Upper lobe of left lung (tissue), 6 donors: Measurements from ENCODE around the gene ITGB7. TPM values are rescaled to one million over a fixed set of nuclear protein-coding genes. Genes with fewer than 3 reads are reported as not detected.

Source experiments
- ATAC-seq, 2 donors: fragments of 200-7000 bp; cut with Tn5 transposase; one replicate each; pipeline ENCODE4 v1.9.1; 2022; ENCODE audit warnings: mild to moderate bottlenecking in 2 of 2, moderate library complexity in 2 of 2; ENCODE audit not compliant: low FRiP score in 2 of 2
- DNase-seq, 2 donors: peaks; one replicate each; pipeline ENCODE4 v3.0.0-alpha.2; 2019 to 2020
- H3K27ac ChIP-seq, 4 donors: fragments of 200-600 bp; sonication (generic); one replicate each; pipeline ENCODE4 v1.5.1; 2016 to 2019
- H3K27me3 ChIP-seq, 4 donors: fragments of 200-600 bp; sonication (generic); one replicate each; pipeline ENCODE4 v1.5.1; 2017 to 2019
- H3K36me3 ChIP-seq, 4 donors: fragments of 200-600 bp; sonication (generic); one replicate each; pipeline ENCODE4 v1.5.1; 2016 to 2019
- H3K4me1 ChIP-seq, 4 donors: fragments of 200-600 bp; sonication (generic); one replicate each; pipeline ENCODE4 v1.5.1; 2018 to 2019
- H3K4me3 ChIP-seq, 4 donors: fragments of 200-600 bp; sonication (generic); one replicate each; pipeline ENCODE4 v1.5.1; 2017 to 2019; ENCODE audit warnings: mild to moderate bottlenecking in 2 of 4, moderate library complexity in 1 of 4
- H3K9me3 ChIP-seq, 4 donors: fragments of 200-600 bp; sonication (generic); one replicate each; pipeline ENCODE4 v1.5.1; 2018 to 2019
- CTCF ChIP-seq, 6 experiments: fragments of 450-650 bp in 4 of 6; fragments of 200-600 bp in 2 of 6; sonication (generic) in 2 of 6; IDR thresholded peaks; one replicate each; pipeline ENCODE4 v1.5.1; 2016 to 2019; ENCODE audit warnings: antibody characterized with exemption in 6 of 6
- EP300 ChIP-seq, 4 donors: sonication (generic); formaldehyde crosslinking; IDR thresholded peaks; one replicate each; pipeline ENCODE4 v1.5.1; 2017; ENCODE audit warnings: antibody characterized with exemption in 4 of 4, control low read depth in 2 of 4
- POLR2A ChIP-seq, 4 donors: fragments of 450-650 bp; IDR thresholded peaks; one replicate each; pipeline ENCODE4 v1.5.1; 2016 to 2017; ENCODE audit warnings: antibody characterized with exemption in 4 of 4, mild to moderate bottlenecking in 2 of 4
- POLR2AphosphoS5 ChIP-seq, 2 donors: sonication (generic); formaldehyde crosslinking; IDR thresholded peaks; one replicate each; pipeline ENCODE4 v1.5.1; 2017; ENCODE audit warnings: antibody characterized with exemption in 2 of 2
- WGBS, 2 donors: methylation state at CpG; one replicate each; pipeline ENCODE4 v1.1.5; 2017 to 2018; 5-methylcytosine and 5-hydroxymethylcytosine counted together
- total RNA-seq, 6 donors: library from RNA; depleted of rRNA in 4 of 6; stranded (reverse); fragments of >200 nt in 4 of 6; gene quantifications; one replicate each; pipeline versions ENCODE4 v1.1.0 to v1.2.1, GENCODE V29; 2016 to 2021
- donor health status: DM: no; HTN: no; CAD: no; lungs with moderate emphysema.
- donor health status: DM: no; HTN: yes; CAD: no; lungs with severe emphysema.

Gene ITGB7
- total RNA-seq, 6 donors from 2014 or later, result 3.1 to 12.9 (median 4.7) TPM

- peaks cover 0 to 14% (median 4%) of the 10 kb centered on the region in 4 donors for H3K36me3 ChIP-seq
- H3K27ac ChIP-seq, result no peak overlapping the region
- 75 to 76% methylated on average over 10 to 11 of the region's 11 CpGs for WGBS, 2 donors
- H3K4me1 ChIP-seq, result peaks cover 11 to 27% (median 16%) of the 10 kb centered on the region in 4 donors
- no peaks in the 10 kb centered on the region for H3K9me3 ChIP-seq
- no peaks in the 10 kb centered on the region for H3K27me3 ChIP-seq
- H3K4me3 ChIP-seq, result no peak overlapping the region
- ATAC-seq, result no peak
- DNase-seq, result no peak
- no peak for TF ChIP-seq POLR2AphosphoS5 (IDR thresholded peaks at IDR 0.05)
- no peak for TF ChIP-seq EP300 (IDR thresholded peaks at IDR 0.05)
- no peak for TF ChIP-seq POLR2A (IDR thresholded peaks at IDR 0.05)
- TF ChIP-seq CTCF (IDR thresholded peaks at IDR 0.05), result no peak
These were observed 12.9 kb downstream of the ITGB7 start for GRCh38 chr12:53193985-53194716.

- Histone ChIP-seq H3K9me3 (no peaks in the 10 kb centered on the region), H3K36me3 (peaks cover under 1 to 23% (median 7%) of the 10 kb centered on the region in 4 donors), H3K27me3 (no peaks in the 10 kb centered on the region), H3K27ac (no peak overlapping the region), H3K4me1 (peaks cover 8 to 23% (median 13%) of the 10 kb centered on the region in 4 donors), H3K4me3 (no peak overlapping the region)
- ATAC-seq, result no peak
- no peak for DNase-seq
- TF ChIP-seq POLR2AphosphoS5 (IDR thresholded peaks at IDR 0.05), result no peak
- no peak for TF ChIP-seq POLR2A (IDR thresholded peaks at IDR 0.05)
- no peak for TF ChIP-seq CTCF (IDR thresholded peaks at IDR 0.05)
- TF ChIP-seq EP300 (IDR thresholded peaks at IDR 0.05), result no peak
- WGBS, 2 donors, result 79 to 88% methylated on average over 6 to 9 of the region's 9 CpGs
These were observed 14.0 kb downstream of the ITGB7 start for GRCh38 chr12:53193040-53193439.

GRCh38 chr12:53192531-53193021 is 14.5 kb downstream of the ITGB7 start:
- Histone ChIP-seq H3K36me3 (peaks cover 5 to 28% (median 12%) of the 10 kb centered on the region in 4 donors), H3K4me1 (peaks cover 3 to 19% (median 8%) of the 10 kb centered on the region in 4 donors), H3K27ac (no peak overlapping the region), H3K27me3 (no peaks in the 10 kb centered on the region), H3K9me3 (no peaks in the 10 kb centered on the region), H3K4me3 (no peak overlapping the region)
- ATAC-seq, result no peak
- WGBS, 2 donors, result 90 to 91% methylated on average over 4 to 11 of the region's 14 CpGs
- TF ChIP-seq EP300 (IDR thresholded peaks at IDR 0.05) (no peak), POLR2A (IDR thresholded peaks at IDR 0.05) (no peak), POLR2AphosphoS5 (IDR thresholded peaks at IDR 0.05) (no peak), CTCF (IDR thresholded peaks at IDR 0.05) (no peak)
- DNase-seq, result no peak

GRCh38 chr12:53191885-53192530 is 15.0 kb downstream of the ITGB7 start:
- no peak for DNase-seq
- ATAC-seq, result no peak
- WGBS, 2 donors, result 93 to 94% methylated on average over 13 to 14 of the region's 14 CpGs
- Histone ChIP-seq H3K9me3 (no peaks in the 10 kb centered on the region), H3K4me3 (no peak overlapping the region), H3K27me3 (no peaks in the 10 kb centered on the region), H3K36me3 (peaks cover 10 to 34% (median 17%) of the 10 kb centered on the region in 4 donors), H3K4me1 (peaks cover 0 to 15% (median 3%) of the 10 kb centered on the region in 4 donors), H3K27ac (no peak overlapping the region)
- no peak for TF ChIP-seq EP300 (IDR thresholded peaks at IDR 0.05)
- no peak for TF ChIP-seq POLR2AphosphoS5 (IDR thresholded peaks at IDR 0.05)
- no peak for TF ChIP-seq CTCF (IDR thresholded peaks at IDR 0.05)
- TF ChIP-seq POLR2A (IDR thresholded peaks at IDR 0.05), result no peak
